ENCODE results near the gene USH2A.

- TF ChIP-seq POLR2A (IDR thresholded peaks at IDR 0.05; ENCODE audit: low read depth, low read length) (no peak), POLR2AphosphoS5 (IDR thresholded peaks at IDR 0.05; ENCODE audit: low read depth, low read length) (no peak), TAF1 (IDR thresholded peaks at IDR 0.05; ENCODE audit: borderline replicate concordance, low read depth, low read length) (no peak)
Measured at GRCh38 chr1:215710036-215710898, 713.0 kb downstream of the USH2A start.
